ENCODE measurements around the gene ATXN7L1.
"Not testable (repeated sequence)": the region's sequence is repeated elsewhere in the genome, so short reads cannot be mapped to it uniquely, and the experiment has no call there.

The ATXN7L1 gene

GRCh38 chr7:105614341-105614840 lies 262.0 kb downstream of the ATXN7L1 start:
- no peak for DNase-seq (ENCODE audit: low spot score)

- DNase-seq (ENCODE audit: low spot score), result no peak
Measured at GRCh38 chr7:105613611-105614330, 262.6 kb downstream of the ATXN7L1 start.

- DNase-seq (ENCODE audit: low spot score), result no peak
Measured at GRCh38 chr7:105612806-105613205, 263.6 kb downstream of the ATXN7L1 start.

GRCh38 chr7:105611856-105612775 lies 264.3 kb downstream of the ATXN7L1 start:
- DNase-seq (ENCODE audit: low spot score), result no peak

- DNase-seq (ENCODE audit: low spot score), result no peak
Measured at GRCh38 chr7:105610165-105610930, 266.1 kb downstream of the ATXN7L1 start.

GRCh38 chr7:105602325-105603305 lies 273.8 kb downstream of the ATXN7L1 start:
- DNase-seq (ENCODE audit: low spot score), result no peak

- DNase-seq (ENCODE audit: low spot score), result no peak
Measured at GRCh38 chr7:105600720-105601550, 275.5 kb downstream of the ATXN7L1 start.

GRCh38 chr7:105599551-105599950 lies 276.8 kb downstream of the ATXN7L1 start:
- DNase-seq (ENCODE audit: low spot score), result no peak

GRCh38 chr7:105599080-105599479 lies 277.3 kb downstream of the ATXN7L1 start:
- DNase-seq (ENCODE audit: low spot score), result not testable (repeated sequence)

- peak; percentile 8 for DNase-seq (ENCODE audit: low spot score)
Measured at GRCh38 chr7:105596866-105597265, 279.5 kb downstream of the ATXN7L1 start.

GRCh38 chr7:105594034-105594433 lies 282.4 kb downstream of the ATXN7L1 start:
- DNase-seq (ENCODE audit: low spot score), result peak; percentile 96

GRCh38 chr7:105591522-105591921 lies 284.9 kb downstream of the ATXN7L1 start:
- no peak for DNase-seq (ENCODE audit: low spot score)

- DNase-seq (ENCODE audit: low spot score), result no peak
Measured at GRCh38 chr7:105590793-105591192, 285.6 kb downstream of the ATXN7L1 start.

GRCh38 chr7:105589356-105590077 lies 286.9 kb downstream of the ATXN7L1 start:
- DNase-seq (ENCODE audit: low spot score), result peak; percentile 96

- no peak for DNase-seq (ENCODE audit: low spot score)
Measured at GRCh38 chr7:105587909-105588635, 288.3 kb downstream of the ATXN7L1 start.

GRCh38 chr7:105585850-105586500 lies 290.4 kb downstream of the ATXN7L1 start:
- DNase-seq (ENCODE audit: low spot score), result no peak

- no peak for DNase-seq (ENCODE audit: low spot score)
Measured at GRCh38 chr7:105584165-105584564, 292.2 kb downstream of the ATXN7L1 start.

GRCh38 chr7:105583061-105583460 lies 293.3 kb downstream of the ATXN7L1 start:
- no peak for DNase-seq (ENCODE audit: low spot score)

All from cerebellar cortex (tissue), 1 donor.